HG02884 (cell line): Measurements from ENCODE around the gene FNBP1.

Experiments used
- ATAC-seq: cut with Tn5 transposase; IDR thresholded peaks from one replicate; pipeline ENCODE4 v1.9.1; 2021; ENCODE audit warnings: mild to moderate bottlenecking, moderate library complexity; ENCODE audit not compliant: unreplicated experiment

Gene FNBP1

DNA sequence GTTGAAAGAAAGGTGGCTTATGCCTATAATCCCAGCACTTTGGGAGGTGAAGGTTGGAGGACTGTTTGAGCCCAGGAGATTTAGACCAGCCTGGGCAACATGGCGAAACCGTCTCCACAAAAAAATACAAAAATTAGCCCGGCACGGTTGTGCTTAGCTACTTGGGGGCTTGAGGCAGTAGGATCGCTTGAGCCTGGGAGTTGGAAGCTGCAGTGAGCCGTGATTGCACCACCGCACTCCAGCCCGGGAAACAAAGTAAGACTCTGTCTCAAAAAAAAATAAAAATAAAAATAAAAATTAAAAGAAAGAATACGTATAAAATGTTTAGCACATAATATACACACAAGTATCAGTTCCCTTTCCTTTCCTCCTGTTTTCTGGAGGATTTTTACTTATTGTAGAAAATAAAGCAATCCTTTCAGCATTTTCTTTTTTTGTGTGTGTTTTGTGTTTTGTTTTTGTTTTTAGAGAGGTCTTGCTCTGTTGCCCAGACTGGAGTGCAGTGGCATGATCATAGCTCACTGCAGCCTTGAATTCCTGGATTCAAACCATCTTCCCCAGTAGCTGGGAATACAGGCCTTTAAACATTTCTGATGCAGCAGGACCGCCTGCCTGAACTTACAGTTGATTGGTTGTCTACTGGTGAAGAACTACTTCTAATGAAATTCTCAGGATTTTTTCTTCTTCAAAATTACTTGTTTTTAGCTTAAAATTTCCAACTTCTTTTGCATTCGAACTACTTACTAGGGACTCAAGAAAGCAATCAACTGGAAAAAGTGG is 6.6 kb upstream of the FNBP1 start:
- no peak for ATAC-seq

- no peak for ATAC-seq
These were observed 2.9 kb upstream of the FNBP1 start for GRCh38 chr9:130045725-130046450.

DNA sequence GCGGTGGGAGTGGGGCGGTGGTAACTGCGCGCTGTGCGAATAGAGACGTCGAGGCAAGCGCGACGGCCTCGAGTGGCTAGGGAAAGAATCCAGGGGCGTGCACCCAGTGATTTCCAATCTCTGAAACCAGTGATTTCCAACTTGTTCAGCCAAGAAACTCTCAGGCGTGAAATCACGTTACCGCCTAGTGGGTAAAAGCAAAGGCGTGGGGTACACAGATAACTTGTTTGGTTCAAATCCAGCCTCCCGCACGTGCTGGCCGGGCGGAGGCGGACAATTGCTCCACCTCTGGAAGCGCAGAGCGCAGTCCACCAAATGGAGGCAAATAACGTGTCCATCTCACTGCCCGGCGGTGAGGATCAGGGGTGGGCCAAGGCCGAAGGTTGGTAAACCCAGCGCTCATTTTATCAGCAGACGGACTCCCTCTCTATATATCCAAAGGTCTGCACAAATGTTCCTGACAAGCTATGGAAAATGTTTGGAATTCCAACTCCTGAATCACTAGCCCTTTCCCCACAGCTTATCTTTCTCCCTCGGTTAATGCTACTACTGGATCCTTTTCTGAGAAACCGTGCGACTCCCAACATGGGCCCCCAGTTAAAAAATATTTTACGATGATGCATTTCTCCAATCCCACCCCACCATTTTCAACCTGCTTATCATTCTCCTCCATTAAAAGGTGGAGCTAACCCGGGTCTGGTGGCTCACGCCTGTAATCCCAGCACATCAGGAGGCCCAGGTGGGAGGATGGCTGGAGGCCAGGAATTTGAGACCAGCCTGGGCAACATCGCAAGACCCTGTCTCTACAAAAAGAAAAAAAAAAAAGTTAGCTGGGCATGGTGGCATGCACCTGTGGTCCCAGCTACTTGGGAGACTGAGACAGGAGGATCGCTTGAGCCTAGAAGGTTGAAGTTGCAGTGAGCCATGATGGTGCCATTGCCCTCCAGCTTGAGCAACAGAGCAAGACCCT is 950 bp upstream of the FNBP1 start:
- ATAC-seq: no peak

DNA sequence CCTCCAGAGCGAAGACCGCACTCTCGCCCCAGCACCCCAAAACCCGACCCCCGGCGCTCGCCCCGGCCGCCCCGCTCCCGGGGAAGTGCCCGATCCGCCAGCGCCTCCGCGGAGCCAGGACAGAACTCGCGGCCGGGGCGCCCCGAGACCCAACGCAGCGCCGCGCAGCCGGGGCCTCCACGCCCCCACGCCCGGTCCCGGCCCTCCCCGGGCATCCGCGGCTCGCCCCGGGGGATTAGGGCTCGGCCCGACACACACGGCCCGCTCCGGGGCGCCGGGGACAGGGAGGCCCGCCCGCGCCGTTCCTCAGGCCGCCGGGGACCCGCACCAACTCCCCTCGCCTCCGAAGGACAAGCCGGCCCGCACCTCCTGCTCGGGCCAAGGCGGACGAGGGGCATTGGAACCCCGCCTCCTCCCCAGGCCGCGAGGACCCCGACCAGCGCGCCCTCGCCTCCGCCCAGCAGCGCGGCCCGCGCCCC is 544 bp downstream of the FNBP1 start:
- no peak for ATAC-seq

- ATAC-seq: no peak
These were observed 1.2 kb downstream of the FNBP1 start for GRCh38 chr9:130041648-130042405.

DNA sequence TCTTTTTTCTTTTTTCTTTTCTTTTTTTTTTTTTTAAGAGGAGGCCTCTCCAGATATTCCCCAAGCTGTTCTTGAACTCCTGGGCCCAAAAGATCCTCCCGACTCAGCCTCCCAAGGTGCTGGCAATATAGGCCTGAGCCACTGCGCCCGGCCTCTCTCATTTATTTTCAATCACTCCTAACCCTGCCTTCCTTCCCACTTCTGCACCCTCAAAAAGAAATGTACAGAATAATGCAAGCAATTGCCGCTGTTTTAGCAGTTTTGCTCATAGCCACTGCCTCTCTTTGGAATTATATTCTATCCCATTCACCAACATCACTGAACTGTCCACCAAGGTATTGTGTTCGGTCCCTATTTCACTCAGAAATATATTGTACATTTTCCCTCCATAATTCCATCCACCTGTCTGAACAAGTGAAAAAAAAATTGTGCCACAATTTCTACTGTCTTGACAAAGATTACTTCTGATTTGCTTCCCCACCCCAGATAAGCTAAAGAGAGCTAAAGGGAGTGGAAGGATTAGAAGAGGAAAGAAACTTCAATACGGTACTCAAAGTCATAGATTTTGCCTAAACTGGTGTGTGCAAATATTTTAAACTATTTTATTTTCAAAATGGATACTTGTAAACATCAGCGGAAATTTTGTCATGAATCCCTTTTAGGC is 1.9 kb downstream of the FNBP1 start:
- ATAC-seq: no peak

GRCh38 chr9:130039528-130040147 is 3.4 kb downstream of the FNBP1 start:
- no peak for ATAC-seq

DNA sequence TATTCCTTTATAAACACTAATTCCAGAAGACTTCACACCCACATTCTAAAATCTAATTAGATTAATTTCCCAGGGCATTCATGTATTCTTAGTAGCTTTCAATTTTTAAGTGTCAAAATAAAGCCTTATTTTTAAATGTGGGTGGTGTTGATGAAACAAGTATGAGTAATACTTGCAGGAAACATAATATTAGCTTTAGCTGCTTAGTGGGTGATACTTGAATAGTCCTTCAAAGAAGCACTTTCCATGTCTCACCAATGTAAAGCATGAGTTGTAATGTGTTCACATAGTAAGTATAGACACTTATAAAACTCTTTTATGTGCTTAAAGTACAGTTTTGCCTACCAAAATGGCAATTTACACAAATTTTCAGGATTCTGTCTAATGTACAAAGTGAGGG is 6.9 kb downstream of the FNBP1 start:
- ATAC-seq: no peak

GRCh38 chr9:130034570-130034969 is 8.4 kb downstream of the FNBP1 start:
- ATAC-seq: no peak

GRCh38 chr9:130030651-130031127 is 12.3 kb downstream of the FNBP1 start:
- ATAC-seq: no peak

- ATAC-seq: no peak
These were observed 13.6 kb downstream of the FNBP1 start for GRCh38 chr9:130029223-130029973.

DNA sequence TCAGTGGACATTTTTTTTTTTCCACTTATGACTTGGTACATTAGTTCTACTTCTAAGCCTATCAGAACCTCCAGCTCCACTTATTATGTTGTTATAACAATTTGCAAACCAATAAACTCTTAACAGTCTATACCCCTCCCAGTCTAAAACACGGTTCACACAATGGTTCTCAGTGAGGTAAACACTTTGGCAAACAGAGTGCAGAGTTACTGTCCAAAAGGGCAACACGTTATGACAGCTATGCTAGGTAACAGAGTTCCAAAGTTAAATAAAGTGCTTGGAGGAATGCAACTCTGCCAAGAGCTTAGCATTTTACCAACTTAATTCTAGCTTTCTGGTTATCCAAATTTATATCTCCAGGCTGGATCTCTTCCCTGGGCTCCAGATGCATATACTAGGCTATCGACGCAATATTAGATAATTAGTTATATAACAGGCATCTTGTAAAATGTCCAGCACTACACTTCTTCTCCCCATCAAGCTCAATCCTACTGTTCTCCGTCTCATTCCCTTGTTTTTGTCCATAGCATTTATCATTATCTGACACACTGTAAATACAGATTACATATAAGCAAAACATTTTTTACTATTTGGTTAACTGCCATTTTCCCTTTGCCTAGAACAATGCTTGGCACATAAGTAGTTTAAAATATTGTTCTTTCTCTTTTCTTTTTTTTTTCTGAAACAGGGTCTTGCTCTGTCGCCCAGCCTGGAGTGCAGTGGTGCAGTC is 14.3 kb downstream of the FNBP1 start:
- no peak for ATAC-seq

GRCh38 chr9:130027533-130028365 is 15.2 kb downstream of the FNBP1 start:
- ATAC-seq: no peak

GRCh38 chr9:130026583-130027340 is 16.2 kb downstream of the FNBP1 start:
- no peak for ATAC-seq

GRCh38 chr9:130024597-130024994 is 18.4 kb downstream of the FNBP1 start:
- no peak for ATAC-seq

DNA sequence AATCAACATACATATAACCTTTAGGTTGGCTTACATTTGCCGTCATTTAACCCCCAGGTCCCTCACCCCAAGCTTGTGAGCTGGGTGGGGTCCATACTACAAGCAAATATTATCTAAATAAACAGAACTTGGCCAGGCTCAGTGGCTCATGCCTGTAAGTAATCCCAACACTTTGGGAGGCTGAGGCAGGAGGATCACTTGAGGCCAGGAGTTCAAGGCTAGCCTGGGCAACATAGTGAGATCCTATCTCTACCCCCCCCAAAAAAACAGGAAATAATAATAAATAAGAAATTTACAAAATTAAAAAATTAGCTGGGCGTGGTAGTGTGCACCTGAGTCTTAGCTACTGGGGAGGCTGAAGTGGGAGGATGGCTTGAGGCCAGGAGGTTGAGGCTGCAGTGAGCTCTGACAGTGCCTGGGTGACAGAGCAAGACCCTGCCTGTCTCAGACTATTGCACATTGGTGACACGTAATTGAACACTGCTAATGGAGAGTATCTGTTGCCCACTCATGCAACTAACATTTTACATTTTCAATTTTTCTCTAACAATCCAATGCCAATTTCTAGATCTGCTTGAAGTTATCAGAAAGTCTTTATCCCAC is 18.9 kb downstream of the FNBP1 start:
- no peak for ATAC-seq
